Measurements from ENCODE around the gene JAKMIP3.
A peak's percentile ranks its signal among the peaks of the same experiment; 100 is the strongest.

Gene JAKMIP3

DNA sequence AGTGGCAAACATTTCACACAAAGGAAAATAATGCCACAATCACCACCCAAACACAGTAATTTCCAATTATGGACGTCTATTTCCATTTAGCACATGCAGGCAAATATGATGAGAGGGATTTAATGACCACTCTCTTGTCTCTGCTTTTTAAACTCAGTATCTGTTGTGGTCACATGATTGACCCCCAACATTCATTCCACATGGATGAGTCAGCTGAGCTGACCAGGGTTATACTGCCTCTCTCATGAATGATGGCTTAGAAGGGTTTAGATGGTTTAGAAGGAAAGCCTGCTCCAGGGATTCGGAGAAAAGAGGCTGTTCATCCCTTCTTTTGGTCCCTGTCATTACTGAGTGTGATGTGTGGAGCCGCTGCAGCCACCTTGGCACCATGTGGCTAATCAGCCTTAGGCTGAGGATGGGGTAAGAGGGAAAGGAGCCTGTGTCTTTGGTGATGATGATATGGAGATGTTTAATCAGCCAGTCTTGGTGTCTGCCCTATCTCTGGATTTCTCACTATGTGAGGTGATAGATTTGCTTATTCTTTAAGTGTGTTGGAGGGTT is 38.2 kb upstream of the JAKMIP3 start:
- TF ChIP-seq, protein P1, sequence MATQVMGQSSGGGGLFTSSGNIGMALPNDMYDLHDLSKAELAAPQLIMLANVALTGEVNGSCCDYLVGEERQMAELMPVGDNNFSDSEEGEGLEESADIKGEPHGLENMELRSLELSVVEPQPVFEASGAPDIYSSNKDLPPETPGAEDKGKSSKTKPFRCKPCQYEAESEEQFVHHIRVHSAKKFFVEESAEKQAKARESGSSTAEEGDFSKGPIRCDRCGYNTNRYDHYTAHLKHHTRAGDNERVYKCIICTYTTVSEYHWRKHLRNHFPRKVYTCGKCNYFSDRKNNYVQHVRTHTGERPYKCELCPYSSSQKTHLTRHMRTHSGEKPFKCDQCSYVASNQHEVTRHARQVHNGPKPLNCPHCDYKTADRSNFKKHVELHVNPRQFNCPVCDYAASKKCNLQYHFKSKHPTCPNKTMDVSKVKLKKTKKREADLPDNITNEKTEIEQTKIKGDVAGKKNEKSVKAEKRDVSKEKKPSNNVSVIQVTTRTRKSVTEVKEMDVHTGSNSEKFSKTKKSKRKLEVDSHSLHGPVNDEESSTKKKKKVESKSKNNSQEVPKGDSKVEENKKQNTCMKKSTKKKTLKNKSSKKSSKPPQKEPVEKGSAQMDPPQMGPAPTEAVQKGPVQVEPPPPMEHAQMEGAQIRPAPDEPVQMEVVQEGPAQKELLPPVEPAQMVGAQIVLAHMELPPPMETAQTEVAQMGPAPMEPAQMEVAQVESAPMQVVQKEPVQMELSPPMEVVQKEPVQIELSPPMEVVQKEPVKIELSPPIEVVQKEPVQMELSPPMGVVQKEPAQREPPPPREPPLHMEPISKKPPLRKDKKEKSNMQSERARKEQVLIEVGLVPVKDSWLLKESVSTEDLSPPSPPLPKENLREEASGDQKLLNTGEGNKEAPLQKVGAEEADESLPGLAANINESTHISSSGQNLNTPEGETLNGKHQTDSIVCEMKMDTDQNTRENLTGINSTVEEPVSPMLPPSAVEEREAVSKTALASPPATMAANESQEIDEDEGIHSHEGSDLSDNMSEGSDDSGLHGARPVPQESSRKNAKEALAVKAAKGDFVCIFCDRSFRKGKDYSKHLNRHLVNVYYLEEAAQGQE (IDR thresholded peaks at IDR 0.05; ENCODE audit: insufficient replicate concordance, low read depth), result no peak
- no peak for TF ChIP-seq SPI1 (IDR thresholded peaks at IDR 0.05; ENCODE audit: borderline replicate concordance, low read depth)
- no peak for TF ChIP-seq GABPA (IDR thresholded peaks at IDR 0.05; ENCODE audit: low read depth)
- TF ChIP-seq POLR2AphosphoS5 (IDR thresholded peaks at IDR 0.05; ENCODE audit: low read depth), result no peak
- TF ChIP-seq, protein P2, sequence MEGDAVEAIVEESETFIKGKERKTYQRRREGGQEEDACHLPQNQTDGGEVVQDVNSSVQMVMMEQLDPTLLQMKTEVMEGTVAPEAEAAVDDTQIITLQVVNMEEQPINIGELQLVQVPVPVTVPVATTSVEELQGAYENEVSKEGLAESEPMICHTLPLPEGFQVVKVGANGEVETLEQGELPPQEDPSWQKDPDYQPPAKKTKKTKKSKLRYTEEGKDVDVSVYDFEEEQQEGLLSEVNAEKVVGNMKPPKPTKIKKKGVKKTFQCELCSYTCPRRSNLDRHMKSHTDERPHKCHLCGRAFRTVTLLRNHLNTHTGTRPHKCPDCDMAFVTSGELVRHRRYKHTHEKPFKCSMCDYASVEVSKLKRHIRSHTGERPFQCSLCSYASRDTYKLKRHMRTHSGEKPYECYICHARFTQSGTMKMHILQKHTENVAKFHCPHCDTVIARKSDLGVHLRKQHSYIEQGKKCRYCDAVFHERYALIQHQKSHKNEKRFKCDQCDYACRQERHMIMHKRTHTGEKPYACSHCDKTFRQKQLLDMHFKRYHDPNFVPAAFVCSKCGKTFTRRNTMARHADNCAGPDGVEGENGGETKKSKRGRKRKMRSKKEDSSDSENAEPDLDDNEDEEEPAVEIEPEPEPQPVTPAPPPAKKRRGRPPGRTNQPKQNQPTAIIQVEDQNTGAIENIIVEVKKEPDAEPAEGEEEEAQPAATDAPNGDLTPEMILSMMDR (IDR thresholded peaks at IDR 0.05; ENCODE audit: insufficient read depth, low read length), result no peak
- H3K27ac ChIP-seq (replicated peaks), result no peak overlapping the region
- DNase-seq (ENCODE audit: low read depth in 1 of 2, low spot score in 1 of 2), result no peak
- no peak overlapping the region for H3K4me3 ChIP-seq (replicated peaks; ENCODE audit: insufficient read depth, low read length)
- peaks cover 29% of the 10 kb centered on the region for H3K27me3 ChIP-seq (ENCODE audit: insufficient read depth, poor library complexity, severe bottlenecking)

DNA sequence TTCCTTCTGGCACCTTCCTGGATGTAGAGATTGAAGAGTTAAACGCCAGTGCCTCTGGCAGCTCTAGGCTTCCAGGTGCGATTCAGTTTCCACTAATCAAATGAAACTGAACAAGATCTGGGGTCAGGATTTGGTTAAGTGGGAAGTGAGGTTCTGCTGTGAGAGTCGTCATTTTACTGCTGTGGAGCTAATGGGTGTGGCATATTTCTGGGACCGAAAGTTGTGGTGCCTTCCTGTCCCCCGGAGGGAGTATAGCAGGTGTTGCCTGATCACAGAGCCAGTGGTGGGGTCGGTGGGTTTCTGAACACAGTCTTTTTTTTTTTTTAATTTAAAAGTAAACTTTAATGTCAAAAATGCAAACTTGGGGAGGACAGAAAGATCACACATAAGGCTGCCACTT is 37.0 kb upstream of the JAKMIP3 start:
- no peak overlapping the region for H3K4me3 ChIP-seq (replicated peaks; ENCODE audit: insufficient read depth, low read length)
- H3K27ac ChIP-seq (replicated peaks), result no peak overlapping the region
- TF ChIP-seq, protein P2 (IDR thresholded peaks at IDR 0.05; ENCODE audit: insufficient read depth, low read length), result no peak
- TF ChIP-seq SPI1 (IDR thresholded peaks at IDR 0.05; ENCODE audit: borderline replicate concordance, low read depth) (no peak), POLR2AphosphoS5 (IDR thresholded peaks at IDR 0.05; ENCODE audit: low read depth) (no peak), GABPA (IDR thresholded peaks at IDR 0.05; ENCODE audit: low read depth) (no peak)
- TF ChIP-seq, protein P1 (IDR thresholded peaks at IDR 0.05; ENCODE audit: insufficient replicate concordance, low read depth), result no peak
- no peak for DNase-seq (ENCODE audit: low read depth in 1 of 2, low spot score in 1 of 2)
- H3K27me3 ChIP-seq (ENCODE audit: insufficient read depth, poor library complexity, severe bottlenecking), result peaks cover 26% of the 10 kb centered on the region

DNA sequence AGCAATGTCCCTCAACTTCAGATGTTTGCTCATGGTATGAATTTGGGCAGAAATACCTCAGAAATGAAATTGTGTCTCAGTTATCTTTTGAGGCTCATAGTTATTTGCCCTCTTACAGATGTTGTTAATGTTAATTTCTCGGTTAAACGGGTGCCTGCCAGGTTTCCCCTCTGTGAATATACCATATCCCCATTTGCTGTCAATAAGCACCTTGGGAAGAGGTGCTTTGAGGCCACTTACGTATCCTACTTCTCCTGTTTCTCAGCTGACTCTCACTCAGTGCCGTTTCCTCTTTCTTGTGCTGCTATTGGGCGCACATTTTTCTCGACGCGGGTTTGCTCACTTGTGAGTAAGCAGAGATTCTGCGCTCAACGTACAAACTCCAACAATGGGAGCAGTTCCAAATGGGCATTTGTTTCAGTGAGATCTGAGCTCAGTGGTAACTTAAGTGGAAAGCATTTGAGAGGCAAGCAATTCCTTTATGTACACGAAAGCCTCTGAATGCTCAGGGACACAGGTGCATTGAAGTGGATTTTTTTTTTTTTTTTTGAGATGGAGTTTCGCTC is 34.8 kb upstream of the JAKMIP3 start:
- TF ChIP-seq SPI1 (IDR thresholded peaks at IDR 0.05; ENCODE audit: borderline replicate concordance, low read depth), result 0 out of 2 replicates have a peak, but pooled peaks have one; percentile 12
- TF ChIP-seq, protein P2 (IDR thresholded peaks at IDR 0.05; ENCODE audit: insufficient read depth, low read length), result no peak
- no peak for DNase-seq (ENCODE audit: low read depth in 1 of 2, low spot score in 1 of 2)
- H3K27me3 ChIP-seq (ENCODE audit: insufficient read depth, poor library complexity, severe bottlenecking), result peaks cover 44% of the 10 kb centered on the region

DNA sequence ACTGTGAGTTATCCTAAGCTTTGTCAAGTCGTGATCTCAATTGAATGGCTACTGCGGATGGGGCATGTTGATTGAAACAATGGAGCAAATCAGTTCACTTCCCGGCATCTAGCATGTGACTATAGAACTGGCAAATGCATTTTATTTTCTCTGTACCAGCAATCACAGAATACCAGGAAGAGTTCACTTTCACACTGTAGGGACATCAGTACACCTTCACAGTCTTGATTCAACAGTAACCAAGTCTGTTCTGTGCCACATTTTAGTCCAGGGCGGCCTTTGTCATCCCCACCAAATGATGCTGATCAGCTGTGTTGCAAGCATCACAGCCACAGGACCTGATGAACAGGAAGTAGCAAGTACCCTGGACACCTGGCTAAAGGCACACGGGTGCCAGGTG is 32.1 kb upstream of the JAKMIP3 start:
- no peak overlapping the region for H3K4me3 ChIP-seq (replicated peaks; ENCODE audit: insufficient read depth, low read length)
- no peak for DNase-seq (ENCODE audit: low read depth in 1 of 2, low spot score in 1 of 2)
- peaks cover 53% of the 10 kb centered on the region for H3K27me3 ChIP-seq (ENCODE audit: insufficient read depth, poor library complexity, severe bottlenecking)
- TF ChIP-seq GABPA (IDR thresholded peaks at IDR 0.05; ENCODE audit: low read depth), result no peak
- no peak for TF ChIP-seq SPI1 (IDR thresholded peaks at IDR 0.05; ENCODE audit: borderline replicate concordance, low read depth)
- no peak for TF ChIP-seq POLR2AphosphoS5 (IDR thresholded peaks at IDR 0.05; ENCODE audit: low read depth)
- no peak overlapping the region for H3K27ac ChIP-seq (replicated peaks)

More for the DNA sequence above, 34.8 kb upstream of the JAKMIP3 start:
- Histone ChIP-seq H3K27ac (replicated peaks) (no peak overlapping the region), H3K4me3 (replicated peaks; ENCODE audit: insufficient read depth, low read length) (no peak overlapping the region)

Data from HL-60 (cell line).